A204.1 (cell line): Measurements from ENCODE around the gene LYG1.
A peak's percentile ranks its signal among the peaks of the same experiment; 100 is the strongest.
"Not testable (repeated sequence)": the region's sequence is repeated elsewhere in the genome, so short reads cannot be mapped to it uniquely, and the experiment has no call there.

Source experiments
- FAIRE-seq: peaks from 2 replicates; lab custom pipeline; 2012; peaks lifted over from hg19 to GRCh38; lab: Jason Lieb, UNC

LYG1 gene

GRCh38 chr2:99301097-99301496 is at the start of gene LYG1:
LYG1 (minus strand) TSS chr2:99301197; CDS start chr2:99295670, 5,527 bp downstream.
- not testable (repeated sequence) for FAIRE-seq

- FAIRE-seq: no peak
Observed at GRCh38 chr2:99350194-99350593, 49.2 kb upstream of the LYG1 start.

DNA sequence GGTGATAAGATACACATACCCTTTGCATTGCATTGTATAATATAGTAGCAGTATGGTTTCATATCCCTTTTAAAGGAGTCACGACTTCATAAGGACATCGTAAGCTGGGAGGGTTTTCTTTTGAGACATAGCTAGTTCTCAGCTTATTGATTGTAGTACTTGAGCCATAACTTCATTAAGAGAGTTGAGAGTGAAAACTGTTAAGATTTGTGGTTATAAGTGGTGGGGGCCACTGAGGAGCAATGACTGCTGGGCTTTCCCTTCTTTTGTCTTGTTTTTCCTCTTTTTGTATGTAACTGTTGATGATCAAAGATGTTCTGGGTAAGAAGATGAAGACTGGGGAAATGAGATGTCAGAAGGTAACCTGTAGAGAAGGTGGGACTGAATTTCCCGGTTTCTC is 47.2 kb upstream of the LYG1 start:
- FAIRE-seq: no peak

GRCh38 chr2:99346218-99346617 is 45.2 kb upstream of the LYG1 start:
- FAIRE-seq: no peak

GRCh38 chr2:99345446-99345845 is 44.4 kb upstream of the LYG1 start:
- FAIRE-seq: not testable (repeated sequence)

- no peak for FAIRE-seq
Observed at GRCh38 chr2:99342536-99342935, 41.5 kb upstream of the LYG1 start.

DNA sequence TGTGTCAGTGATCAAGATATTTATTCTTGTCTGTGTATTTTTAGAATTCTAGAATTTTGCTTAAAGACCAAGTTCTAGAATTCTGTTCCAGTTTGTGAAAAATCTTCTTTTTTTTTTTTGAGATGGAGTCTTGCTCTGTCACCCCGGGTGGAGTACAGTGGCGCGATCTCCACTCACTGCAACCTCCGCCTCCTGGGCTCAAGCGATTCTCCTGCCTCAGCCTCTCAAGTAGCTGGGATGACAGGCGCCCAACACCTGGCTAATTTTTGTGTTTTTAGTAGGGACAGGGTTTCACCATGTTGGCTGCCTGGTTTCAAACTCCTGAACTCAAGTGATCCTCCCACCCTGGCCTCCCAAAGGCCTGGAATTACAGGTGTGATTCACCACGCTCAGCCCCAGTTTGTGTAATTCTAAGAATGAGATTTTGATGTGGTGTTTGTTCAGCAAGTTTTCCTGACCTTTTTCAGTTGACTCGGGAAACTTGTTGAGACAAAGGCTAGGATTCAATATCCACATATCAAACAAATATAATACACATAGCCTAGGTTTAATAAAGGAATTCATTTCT is 39.8 kb upstream of the LYG1 start:
- FAIRE-seq: no peak

GRCh38 chr2:99338029-99338585 is 37.1 kb upstream of the LYG1 start:
- no peak for FAIRE-seq

- FAIRE-seq: no peak
Observed at GRCh38 chr2:99337113-99338028, 36.4 kb upstream of the LYG1 start, which contains the start of gene EIF5B. EIF5B (plus strand) TSS chr2:99337389; CDS start chr2:99337555, 166 bp downstream.

- no peak for FAIRE-seq
Observed at GRCh38 chr2:99336804-99337112, 35.8 kb upstream of the LYG1 start.

- peak; percentile 93 for FAIRE-seq
Observed at GRCh38 chr2:99335911-99336803, 35.2 kb upstream of the LYG1 start, which contains the start of gene TXNDC9. TXNDC9 (minus strand) TSS chr2:99336333; CDS start chr2:99333210, 3,123 bp downstream.

DNA sequence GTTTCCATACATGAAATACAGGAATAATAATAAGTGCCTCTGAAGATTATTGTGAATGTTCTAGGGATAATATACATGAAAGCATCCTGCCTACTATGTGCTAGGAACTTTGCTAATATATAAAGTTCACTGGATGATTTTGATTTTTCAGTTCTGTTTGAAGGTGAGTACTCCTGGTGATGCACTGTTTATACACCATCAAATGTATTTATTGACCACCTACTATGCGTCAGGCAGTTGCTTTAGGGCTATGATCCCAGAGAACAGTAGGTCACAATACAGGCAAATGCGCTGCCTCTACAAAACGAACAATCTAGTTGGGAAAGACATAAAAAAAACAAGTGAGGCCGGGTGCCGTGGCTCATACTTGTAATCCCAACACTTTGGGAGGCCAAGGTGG is 24.4 kb upstream of the LYG1 start:
- no peak for FAIRE-seq

GRCh38 chr2:99317873-99318200 is 16.8 kb upstream of the LYG1 start:
- FAIRE-seq: not testable (repeated sequence)

GRCh38 chr2:99317161-99317872 is 16.3 kb upstream of the LYG1 start:
- FAIRE-seq: no peak

- no peak for FAIRE-seq
Observed at GRCh38 chr2:99299580-99299979, 1.4 kb downstream of the LYG1 start.

GRCh38 chr2:99297994-99298393 is 3.0 kb downstream of the LYG1 start:
- no peak for FAIRE-seq

DNA sequence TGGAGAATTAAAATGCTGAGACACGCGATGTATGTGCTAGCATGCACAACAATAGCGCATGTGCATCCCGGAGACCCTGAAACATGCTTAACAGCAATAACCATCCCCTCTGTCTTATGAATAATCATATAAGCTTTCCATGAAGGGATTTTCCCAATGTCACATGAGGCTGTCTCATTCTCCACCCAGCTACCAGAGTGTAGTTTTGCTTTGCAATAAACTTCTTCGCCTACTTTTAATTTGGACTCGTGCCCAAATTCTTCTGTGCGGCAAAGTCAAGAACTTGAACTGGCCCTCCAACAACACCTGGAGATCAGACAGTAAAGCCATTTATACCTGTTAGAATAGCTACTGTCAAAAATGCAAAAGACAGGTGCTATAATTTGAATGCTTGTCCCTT is 15.5 kb downstream of the LYG1 start:
- FAIRE-seq: no peak

DNA sequence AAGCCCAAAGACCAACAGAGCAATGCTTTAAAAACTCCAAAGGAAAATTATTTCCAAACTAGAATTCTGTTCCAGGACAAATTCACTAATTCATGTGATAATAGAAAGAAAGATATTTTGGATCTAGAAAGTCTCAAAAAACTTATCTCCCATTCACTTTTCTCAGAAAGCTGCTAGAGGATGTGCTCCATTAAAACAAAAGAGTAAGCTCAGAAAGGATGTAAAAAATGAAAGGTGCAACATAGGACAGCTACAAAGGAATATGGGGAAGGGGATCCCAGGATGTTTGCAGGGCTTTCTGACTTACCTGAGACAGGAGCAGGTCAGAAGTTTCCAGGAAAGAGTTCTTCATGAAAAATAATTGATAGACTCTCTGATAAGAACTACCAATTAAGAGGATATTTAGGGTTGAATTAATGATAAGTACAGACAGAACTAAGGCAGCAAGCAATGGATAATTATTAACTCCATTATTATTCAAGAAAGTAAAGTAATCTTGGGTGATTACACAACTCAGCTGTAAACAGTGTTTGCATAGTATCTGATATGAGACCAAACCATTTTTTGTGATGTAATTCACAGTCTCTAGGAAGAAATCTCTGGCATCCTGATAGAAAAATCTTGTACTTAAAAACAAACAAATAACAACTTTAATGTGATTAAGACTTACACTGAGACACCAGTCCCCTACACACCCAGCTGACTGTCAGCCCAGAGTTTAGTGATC is 20.9 kb downstream of the LYG1 start:
- FAIRE-seq: no peak

DNA sequence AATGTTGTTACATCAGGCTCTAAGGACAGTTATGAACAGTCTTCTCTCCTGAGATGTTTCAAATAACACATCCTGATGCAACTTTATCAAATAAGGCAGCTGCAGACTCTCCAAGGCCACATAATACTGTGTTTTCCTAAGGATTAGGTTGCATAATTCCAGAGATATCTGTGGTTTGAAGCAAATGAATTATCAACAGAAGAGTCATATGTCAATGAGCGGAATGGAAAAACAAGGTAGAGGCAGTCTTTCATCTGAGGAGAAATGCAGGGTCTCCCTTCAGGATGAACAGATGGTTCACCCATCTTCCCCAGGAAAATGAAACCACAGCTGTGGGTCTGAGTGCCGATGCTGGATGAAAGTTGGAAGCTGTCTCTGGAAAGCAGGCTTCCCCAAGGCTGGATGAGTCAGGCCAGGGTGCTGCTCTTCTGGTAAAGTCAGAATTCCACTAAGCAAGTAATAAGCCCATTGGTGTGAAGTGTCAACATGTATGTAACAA is 22.2 kb downstream of the LYG1 start:
- FAIRE-seq: no peak

DNA sequence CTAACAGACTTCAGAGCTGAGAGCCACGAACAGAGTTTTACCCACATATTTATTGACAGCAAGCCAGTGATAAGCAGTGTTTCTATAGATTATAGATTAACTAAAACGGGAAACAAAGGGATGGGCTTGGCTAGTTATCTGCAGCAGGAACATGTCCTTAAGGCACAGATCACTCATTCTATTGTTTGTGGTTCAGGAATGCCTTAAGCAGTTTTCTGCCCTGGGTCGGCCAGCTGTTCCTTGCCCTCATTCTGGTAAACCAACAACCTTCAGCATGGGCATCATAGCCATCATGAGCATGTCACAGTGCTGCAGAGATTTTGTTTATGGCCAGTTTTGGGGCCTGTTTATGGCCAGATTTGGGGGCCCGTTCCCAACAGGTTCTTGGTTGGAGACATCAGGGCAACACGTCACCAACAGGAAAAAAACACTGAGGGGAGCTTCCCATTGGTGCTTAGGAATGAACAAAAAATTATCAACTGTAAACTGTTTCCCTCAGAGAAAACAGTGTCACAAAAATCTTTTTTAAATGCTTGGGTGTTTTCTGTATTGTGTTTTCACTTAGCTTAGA is 22.7 kb downstream of the LYG1 start:
- not testable (repeated sequence) for FAIRE-seq

- no peak for FAIRE-seq
Observed at GRCh38 chr2:99275882-99276281, 25.1 kb downstream of the LYG1 start.
